ENCODE measurements around the gene PIK3R4. TPM values are rescaled to one million over a fixed set of nuclear protein-coding genes. Genes with fewer than 3 reads are reported as not detected.

The PIK3R4 gene
- polyA plus RNA-seq, 1 donor, result 28.7 TPM

GRCh38 chr3:130748467-130748861, 1.8 kb upstream of the PIK3R4 start:
- Histone ChIP-seq H3K27me3 (ENCODE audit: control insufficient read depth, insufficient read depth, low read length) (no peaks in the 10 kb centered on the region), H3K4me3 (ENCODE audit: low read length) (no peak overlapping the region), H3K9me3 (ENCODE audit: control insufficient read depth, low read depth, low read length) (no peaks in the 10 kb centered on the region), H3K27ac (ENCODE audit: low read length) (peak overlapping the region; percentile 84), H3K4me1 (ENCODE audit: control insufficient read depth, insufficient read depth, low read length) (no peaks in the 10 kb centered on the region), H3K36me3 (ENCODE audit: control insufficient read depth, insufficient read depth, low read length) (peaks cover 12% of the 10 kb centered on the region)
- 73% methylated on average over 2 of the region's 3 CpGs for WGBS (ENCODE audit: insufficient coverage, low lambda C conversion rate)
- DNase-seq, result no peak

DNA sequence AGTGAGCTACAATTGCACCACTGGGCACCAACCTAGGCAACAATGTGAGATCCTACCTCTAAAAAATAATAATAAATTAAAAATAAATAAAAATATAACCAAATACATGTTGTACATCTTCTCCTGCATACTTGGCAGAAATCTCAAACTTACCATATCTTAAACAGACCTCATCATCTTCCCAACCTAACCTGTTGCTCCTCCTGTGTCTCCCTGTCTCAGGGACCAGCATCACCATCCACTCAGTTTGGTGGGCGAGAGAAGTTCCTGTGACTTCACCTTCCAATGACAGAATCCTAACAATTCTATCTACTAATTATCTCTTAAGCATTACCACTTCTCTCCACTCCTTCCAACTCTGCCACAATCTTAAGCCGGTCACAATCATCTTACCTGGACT, 3.3 kb downstream of the PIK3R4 start:
- Histone ChIP-seq H3K4me1 (ENCODE audit: control insufficient read depth, insufficient read depth, low read length) (no peaks in the 10 kb centered on the region), H3K27me3 (ENCODE audit: control insufficient read depth, insufficient read depth, low read length) (no peaks in the 10 kb centered on the region), H3K27ac (ENCODE audit: low read length) (no peak overlapping the region)

DNA sequence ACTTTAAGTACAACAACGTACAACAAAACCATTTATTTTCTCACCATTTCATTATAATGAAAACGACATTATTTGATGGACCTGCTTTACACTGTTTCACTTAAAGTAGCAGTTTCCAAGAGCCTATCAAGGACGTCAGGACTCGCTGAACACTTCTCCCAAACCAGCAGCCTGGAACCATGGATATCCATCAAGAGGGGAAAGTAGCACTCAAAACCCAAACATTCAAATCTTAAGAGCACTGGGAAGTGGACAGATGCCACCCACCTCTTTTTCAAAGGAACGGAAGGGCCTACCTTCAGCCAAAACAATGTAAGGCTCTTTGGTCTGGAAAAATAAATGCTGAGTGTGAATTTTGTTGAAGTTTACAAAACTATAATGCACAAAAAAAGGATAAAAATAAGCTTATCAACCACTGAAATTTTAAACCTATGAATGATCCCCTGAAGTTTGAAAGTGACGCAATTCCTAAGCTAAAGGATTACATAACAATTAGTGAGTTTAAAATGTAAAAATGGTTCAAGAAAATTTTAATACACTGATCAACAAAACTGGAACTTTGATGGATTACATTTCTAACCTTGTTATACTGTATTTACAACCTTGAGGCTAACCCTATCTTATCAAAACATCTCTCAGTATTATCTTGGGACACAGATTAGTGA, 4.6 kb downstream of the PIK3R4 start:
- Histone ChIP-seq H3K4me1 (ENCODE audit: control insufficient read depth, insufficient read depth, low read length) (no peaks in the 10 kb centered on the region), H3K9me3 (ENCODE audit: control insufficient read depth, low read depth, low read length) (no peaks in the 10 kb centered on the region), H3K27me3 (ENCODE audit: control insufficient read depth, insufficient read depth, low read length) (no peaks in the 10 kb centered on the region), H3K36me3 (ENCODE audit: control insufficient read depth, insufficient read depth, low read length) (peaks cover 26% of the 10 kb centered on the region), H3K27ac (ENCODE audit: low read length) (no peak overlapping the region), H3K4me3 (ENCODE audit: low read length) (no peak overlapping the region)
- no peak for DNase-seq
- WGBS (ENCODE audit: insufficient coverage, low lambda C conversion rate), result 92% methylated on average over 3 of the region's 6 CpGs

More for the DNA sequence above, 3.3 kb downstream of the PIK3R4 start:
- H3K9me3 ChIP-seq (ENCODE audit: control insufficient read depth, low read depth, low read length), result no peaks in the 10 kb centered on the region
- no peak for DNase-seq
- no peak overlapping the region for H3K4me3 ChIP-seq (ENCODE audit: low read length)
- peaks cover 25% of the 10 kb centered on the region for H3K36me3 ChIP-seq (ENCODE audit: control insufficient read depth, insufficient read depth, low read length)
- WGBS (ENCODE audit: insufficient coverage, low lambda C conversion rate), result 90% methylated on average over 1 of the region's 2 CpGs

DNA sequence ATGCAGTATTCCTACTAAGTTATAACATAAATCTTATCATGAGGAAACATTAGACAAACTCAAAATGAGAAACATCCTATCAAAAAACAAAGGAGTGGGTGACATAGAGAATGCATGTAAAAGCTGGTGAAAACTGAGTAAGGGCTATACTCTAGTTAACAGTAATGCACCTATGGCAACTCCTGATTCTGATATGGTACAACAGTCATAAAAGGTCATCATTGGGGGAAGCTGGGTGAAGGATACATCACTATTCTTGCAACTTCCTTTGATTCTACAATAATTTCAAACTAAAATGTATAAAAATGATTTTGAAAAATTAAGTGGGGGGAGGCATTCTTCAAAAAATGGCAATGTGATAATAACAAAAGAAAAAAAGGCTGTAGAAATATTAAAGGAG, 6.8 kb downstream of the PIK3R4 start:
- Histone ChIP-seq H3K27ac (ENCODE audit: low read length) (no peak overlapping the region), H3K36me3 (ENCODE audit: control insufficient read depth, insufficient read depth, low read length) (peaks cover 32% of the 10 kb centered on the region), H3K4me1 (ENCODE audit: control insufficient read depth, insufficient read depth, low read length) (no peaks in the 10 kb centered on the region), H3K27me3 (ENCODE audit: control insufficient read depth, insufficient read depth, low read length) (no peaks in the 10 kb centered on the region), H3K4me3 (ENCODE audit: low read length) (no peak overlapping the region), H3K9me3 (ENCODE audit: control insufficient read depth, low read depth, low read length) (no peaks in the 10 kb centered on the region)
- DNase-seq, result no peak

DNA sequence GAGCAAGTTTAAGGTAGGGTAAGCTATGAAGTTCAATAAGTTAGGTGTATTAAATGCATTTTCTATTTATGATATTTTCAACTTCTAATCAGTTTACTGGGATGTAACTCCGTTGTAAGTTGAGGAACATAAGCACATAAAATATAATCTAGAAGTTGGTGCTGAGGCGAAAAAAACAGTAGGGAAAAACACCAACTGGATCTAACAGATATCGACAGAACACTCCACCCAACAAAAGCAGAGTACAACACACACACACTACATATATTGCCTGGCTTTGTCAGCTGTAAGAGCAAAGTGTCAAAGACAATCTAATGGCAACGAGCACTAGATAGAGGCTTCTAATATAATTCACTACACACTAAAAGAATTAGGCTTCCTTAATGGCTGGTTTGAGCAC, 8.4 kb downstream of the PIK3R4 start:
- 100% methylated on average over 2 of the region's 4 CpGs for WGBS (ENCODE audit: insufficient coverage, low lambda C conversion rate)
- Histone ChIP-seq H3K9me3 (ENCODE audit: control insufficient read depth, low read depth, low read length) (no peaks in the 10 kb centered on the region), H3K4me1 (ENCODE audit: control insufficient read depth, insufficient read depth, low read length) (peaks cover 4% of the 10 kb centered on the region), H3K4me3 (ENCODE audit: low read length) (no peak overlapping the region), H3K36me3 (ENCODE audit: control insufficient read depth, insufficient read depth, low read length) (peaks cover 23% of the 10 kb centered on the region), H3K27ac (ENCODE audit: low read length) (no peak overlapping the region), H3K27me3 (ENCODE audit: control insufficient read depth, insufficient read depth, low read length) (no peaks in the 10 kb centered on the region)
- DNase-seq, result no peak

DNA sequence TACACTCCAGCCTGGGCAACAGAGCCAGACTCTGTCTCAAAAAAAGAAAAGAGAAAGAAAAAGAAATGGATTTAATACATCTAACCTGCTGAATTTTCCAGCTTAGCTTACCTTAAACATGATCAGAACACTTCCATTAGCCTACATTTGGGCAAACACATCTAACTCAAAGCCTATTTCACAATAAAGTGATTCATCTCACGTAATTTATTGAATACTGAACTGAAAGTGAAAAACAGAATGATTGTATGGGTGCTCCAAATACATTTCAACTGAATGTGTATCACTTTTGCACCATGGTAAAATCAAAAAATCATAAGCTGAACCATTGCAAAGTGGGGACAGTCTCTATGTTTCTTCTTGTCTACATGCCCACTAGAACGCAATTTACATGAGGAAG, 9.0 kb downstream of the PIK3R4 start:
- no peak overlapping the region for H3K27ac ChIP-seq (ENCODE audit: low read length)
- H3K4me3 ChIP-seq (ENCODE audit: low read length), result no peak overlapping the region
- no peaks in the 10 kb centered on the region for H3K9me3 ChIP-seq (ENCODE audit: control insufficient read depth, low read depth, low read length)
- DNase-seq, result no peak
- H3K27me3 ChIP-seq (ENCODE audit: control insufficient read depth, insufficient read depth, low read length), result no peaks in the 10 kb centered on the region
- WGBS (ENCODE audit: insufficient coverage, low lambda C conversion rate), result 80% methylated on average over 1 of the region's 2 CpGs
- peaks cover 20% of the 10 kb centered on the region for H3K36me3 ChIP-seq (ENCODE audit: control insufficient read depth, insufficient read depth, low read length)
- peaks cover 4% of the 10 kb centered on the region for H3K4me1 ChIP-seq (ENCODE audit: control insufficient read depth, insufficient read depth, low read length)

DNA sequence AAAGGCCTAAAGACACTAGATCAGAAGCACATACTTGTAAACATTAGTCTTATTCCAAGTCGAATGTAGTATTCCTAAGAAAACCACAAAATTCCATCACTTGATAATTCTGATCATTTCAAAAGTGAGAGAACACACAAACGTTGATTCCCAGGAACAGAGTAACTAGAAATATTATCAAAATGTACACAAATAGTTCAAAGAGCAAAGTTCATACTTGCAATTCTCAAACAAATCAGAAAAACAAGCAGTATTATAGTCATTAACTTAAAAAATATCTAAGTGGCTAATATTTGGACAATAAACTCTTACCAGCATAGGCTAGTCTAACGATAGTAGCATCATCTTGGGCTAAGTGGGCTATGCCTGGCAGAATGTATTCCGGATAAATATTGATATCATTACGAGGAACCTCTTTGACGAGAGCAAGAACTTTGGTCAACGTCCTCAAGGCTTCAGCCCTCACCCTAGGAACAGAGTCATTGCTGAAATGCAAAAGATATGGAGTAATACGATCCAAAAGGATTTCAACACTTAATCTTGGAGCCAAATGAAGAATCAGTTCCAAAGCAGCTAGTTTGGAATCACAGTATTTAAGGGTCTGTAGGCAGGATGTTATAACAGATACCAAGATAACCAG, 13.3 kb downstream of the PIK3R4 start:
- Histone ChIP-seq H3K27me3 (ENCODE audit: control insufficient read depth, insufficient read depth, low read length) (no peaks in the 10 kb centered on the region), H3K4me1 (ENCODE audit: control insufficient read depth, insufficient read depth, low read length) (peaks cover 4% of the 10 kb centered on the region), H3K9me3 (ENCODE audit: control insufficient read depth, low read depth, low read length) (no peaks in the 10 kb centered on the region), H3K36me3 (ENCODE audit: control insufficient read depth, insufficient read depth, low read length) (peaks cover 13% of the 10 kb centered on the region), H3K27ac (ENCODE audit: low read length) (peak overlapping the region; percentile 55), H3K4me3 (ENCODE audit: low read length) (no peak overlapping the region)
- 64% methylated on average over 3 of the region's 8 CpGs for WGBS (ENCODE audit: insufficient coverage, low lambda C conversion rate)
- DNase-seq, result peak; percentile 21 to 67

GRCh38 chr3:130732501-130732900, 14.1 kb downstream of the PIK3R4 start:
- DNase-seq, result peak in 1 of 2 donors; percentile 51
- H3K4me1 ChIP-seq (ENCODE audit: control insufficient read depth, insufficient read depth, low read length), result peaks cover 4% of the 10 kb centered on the region
- no peaks in the 10 kb centered on the region for H3K27me3 ChIP-seq (ENCODE audit: control insufficient read depth, insufficient read depth, low read length)
- WGBS (ENCODE audit: insufficient coverage, low lambda C conversion rate), result 33% methylated on average over 2 of the region's 2 CpGs
- H3K4me3 ChIP-seq (ENCODE audit: low read length), result no peak overlapping the region
- H3K9me3 ChIP-seq (ENCODE audit: control insufficient read depth, low read depth, low read length), result no peaks in the 10 kb centered on the region
- peaks cover 13% of the 10 kb centered on the region for H3K36me3 ChIP-seq (ENCODE audit: control insufficient read depth, insufficient read depth, low read length)
- no peak overlapping the region for H3K27ac ChIP-seq (ENCODE audit: low read length)

DNA sequence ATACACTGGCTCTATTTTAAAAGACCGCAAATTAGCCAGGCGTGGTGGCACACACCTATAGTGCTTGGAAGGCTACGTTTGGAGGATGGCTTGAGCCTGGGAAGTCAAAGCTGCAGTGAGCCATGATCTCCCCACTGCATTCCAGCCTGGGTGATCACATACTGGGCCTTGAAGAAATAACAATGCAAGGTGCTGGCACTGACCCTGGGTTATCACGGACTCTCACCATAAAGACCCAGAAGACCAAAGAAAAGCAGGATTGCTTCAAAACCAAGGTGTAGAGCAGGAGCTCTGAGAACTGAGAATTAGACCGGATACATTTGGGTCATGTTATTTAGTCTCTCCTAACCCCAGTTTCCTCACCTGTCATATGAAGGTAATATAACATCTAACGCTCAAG, 14.8 kb downstream of the PIK3R4 start:
- no CpG with 5 or more reads among the region's 6 CpGs for WGBS (ENCODE audit: insufficient coverage, low lambda C conversion rate)

GRCh38 chr3:130729154-130729553, 17.5 kb downstream of the PIK3R4 start:
- H3K4me1 ChIP-seq (ENCODE audit: control insufficient read depth, insufficient read depth, low read length), result peaks cover 7% of the 10 kb centered on the region
- no peaks in the 10 kb centered on the region for H3K9me3 ChIP-seq (ENCODE audit: control insufficient read depth, low read depth, low read length)
- no peak for DNase-seq
- H3K27ac ChIP-seq (ENCODE audit: low read length), result peak overlapping the region; percentile 49
- H3K27me3 ChIP-seq (ENCODE audit: control insufficient read depth, insufficient read depth, low read length), result no peaks in the 10 kb centered on the region
- no CpG with 5 or more reads among the region's 2 CpGs for WGBS (ENCODE audit: insufficient coverage, low lambda C conversion rate)
- peaks cover 5% of the 10 kb centered on the region for H3K36me3 ChIP-seq (ENCODE audit: control insufficient read depth, insufficient read depth, low read length)
- H3K4me3 ChIP-seq (ENCODE audit: low read length), result no peak overlapping the region

More for the DNA sequence above, 14.8 kb downstream of the PIK3R4 start:
- no peak for DNase-seq
- no peaks in the 10 kb centered on the region for H3K27me3 ChIP-seq (ENCODE audit: control insufficient read depth, insufficient read depth, low read length)
- no peaks in the 10 kb centered on the region for H3K9me3 ChIP-seq (ENCODE audit: control insufficient read depth, low read depth, low read length)
- peaks cover 9% of the 10 kb centered on the region for H3K36me3 ChIP-seq (ENCODE audit: control insufficient read depth, insufficient read depth, low read length)
- H3K27ac ChIP-seq (ENCODE audit: low read length), result no peak overlapping the region
- H3K4me1 ChIP-seq (ENCODE audit: control insufficient read depth, insufficient read depth, low read length), result peaks cover 4% of the 10 kb centered on the region
- H3K4me3 ChIP-seq (ENCODE audit: low read length), result no peak overlapping the region

- Histone ChIP-seq H3K4me3 (ENCODE audit: low read length) (no peak overlapping the region), H3K36me3 (ENCODE audit: control insufficient read depth, insufficient read depth, low read length) (peaks cover 4% of the 10 kb centered on the region), H3K9me3 (ENCODE audit: control insufficient read depth, low read depth, low read length) (no peaks in the 10 kb centered on the region), H3K27ac (ENCODE audit: low read length) (no peak overlapping the region), H3K27me3 (ENCODE audit: control insufficient read depth, insufficient read depth, low read length) (no peaks in the 10 kb centered on the region), H3K4me1 (ENCODE audit: control insufficient read depth, insufficient read depth, low read length) (peaks cover 3% of the 10 kb centered on the region)
- no peak for DNase-seq
- WGBS (ENCODE audit: insufficient coverage, low lambda C conversion rate), result no CpG with 5 or more reads among the region's 2 CpGs
These were observed 18.6 kb downstream of the PIK3R4 start for GRCh38 chr3:130728037-130728436.
